Measurements from ENCODE around the gene MPHOSPH9. TPM values are rescaled to one million over a fixed set of nuclear protein-coding genes. Genes with fewer than 3 reads are reported as not detected.

Gene MPHOSPH9
- total RNA-seq, 1 experiment from 2014 or later = 72.3 TPM

GRCh38 chr12:123109319-123109772, 123.6 kb downstream of the MPHOSPH9 start:
- TSS peak; percentile 47 for BruUV-seq (replicated peaks)
- CTCF ChIA-PET = no interaction called here
- no peaks in the 10 kb centered on the region for H3K27me3 ChIP-seq (ENCODE audit: control insufficient read depth, insufficient read depth, low read length)
- H3K4me3 ChIP-seq (ENCODE audit: low read depth in 2 of 2, low read length in 2 of 2) = no peak overlapping the region
- in situ Hi-C loops (cut with HindIII; ENCODE audit: low pct_unique_long_range_greater_than_20kb, low sequenced_read_pairs) = no loop called here
- no peak overlapping the region for H3K27ac ChIP-seq (ENCODE audit: low read length)
- no peaks in the 10 kb centered on the region for H3K36me3 ChIP-seq (ENCODE audit: control insufficient read depth, insufficient read depth, low read length)
- intact Hi-C loops (cut with micrococcal nuclease; ENCODE audit: unreplicated experiment) = no loop called here
- POLR2A ChIA-PET = no interaction called here
- DNase-seq (ENCODE audit: low read depth, low spot score) = no peak
- no peaks in the 10 kb centered on the region for H3K9me3 ChIP-seq (ENCODE audit: control insufficient read depth, insufficient read depth, low read depth, low read length)
- TF ChIP-seq, protein P1, sequence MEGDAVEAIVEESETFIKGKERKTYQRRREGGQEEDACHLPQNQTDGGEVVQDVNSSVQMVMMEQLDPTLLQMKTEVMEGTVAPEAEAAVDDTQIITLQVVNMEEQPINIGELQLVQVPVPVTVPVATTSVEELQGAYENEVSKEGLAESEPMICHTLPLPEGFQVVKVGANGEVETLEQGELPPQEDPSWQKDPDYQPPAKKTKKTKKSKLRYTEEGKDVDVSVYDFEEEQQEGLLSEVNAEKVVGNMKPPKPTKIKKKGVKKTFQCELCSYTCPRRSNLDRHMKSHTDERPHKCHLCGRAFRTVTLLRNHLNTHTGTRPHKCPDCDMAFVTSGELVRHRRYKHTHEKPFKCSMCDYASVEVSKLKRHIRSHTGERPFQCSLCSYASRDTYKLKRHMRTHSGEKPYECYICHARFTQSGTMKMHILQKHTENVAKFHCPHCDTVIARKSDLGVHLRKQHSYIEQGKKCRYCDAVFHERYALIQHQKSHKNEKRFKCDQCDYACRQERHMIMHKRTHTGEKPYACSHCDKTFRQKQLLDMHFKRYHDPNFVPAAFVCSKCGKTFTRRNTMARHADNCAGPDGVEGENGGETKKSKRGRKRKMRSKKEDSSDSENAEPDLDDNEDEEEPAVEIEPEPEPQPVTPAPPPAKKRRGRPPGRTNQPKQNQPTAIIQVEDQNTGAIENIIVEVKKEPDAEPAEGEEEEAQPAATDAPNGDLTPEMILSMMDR (IDR thresholded peaks at IDR 0.05) = no peak
- TF ChIP-seq SIN3A (IDR thresholded peaks at IDR 0.05; ENCODE audit: borderline replicate concordance, insufficient read depth, low read depth, low read length) (no peak), POLR2AphosphoS5 (IDR thresholded peaks at IDR 0.05; ENCODE audit: low read depth, low read length) (no peak), TCF7L2 (IDR thresholded peaks at IDR 0.05; ENCODE audit: low read depth, low read length) (no peak)
- TF ChIP-seq, protein P2, sequence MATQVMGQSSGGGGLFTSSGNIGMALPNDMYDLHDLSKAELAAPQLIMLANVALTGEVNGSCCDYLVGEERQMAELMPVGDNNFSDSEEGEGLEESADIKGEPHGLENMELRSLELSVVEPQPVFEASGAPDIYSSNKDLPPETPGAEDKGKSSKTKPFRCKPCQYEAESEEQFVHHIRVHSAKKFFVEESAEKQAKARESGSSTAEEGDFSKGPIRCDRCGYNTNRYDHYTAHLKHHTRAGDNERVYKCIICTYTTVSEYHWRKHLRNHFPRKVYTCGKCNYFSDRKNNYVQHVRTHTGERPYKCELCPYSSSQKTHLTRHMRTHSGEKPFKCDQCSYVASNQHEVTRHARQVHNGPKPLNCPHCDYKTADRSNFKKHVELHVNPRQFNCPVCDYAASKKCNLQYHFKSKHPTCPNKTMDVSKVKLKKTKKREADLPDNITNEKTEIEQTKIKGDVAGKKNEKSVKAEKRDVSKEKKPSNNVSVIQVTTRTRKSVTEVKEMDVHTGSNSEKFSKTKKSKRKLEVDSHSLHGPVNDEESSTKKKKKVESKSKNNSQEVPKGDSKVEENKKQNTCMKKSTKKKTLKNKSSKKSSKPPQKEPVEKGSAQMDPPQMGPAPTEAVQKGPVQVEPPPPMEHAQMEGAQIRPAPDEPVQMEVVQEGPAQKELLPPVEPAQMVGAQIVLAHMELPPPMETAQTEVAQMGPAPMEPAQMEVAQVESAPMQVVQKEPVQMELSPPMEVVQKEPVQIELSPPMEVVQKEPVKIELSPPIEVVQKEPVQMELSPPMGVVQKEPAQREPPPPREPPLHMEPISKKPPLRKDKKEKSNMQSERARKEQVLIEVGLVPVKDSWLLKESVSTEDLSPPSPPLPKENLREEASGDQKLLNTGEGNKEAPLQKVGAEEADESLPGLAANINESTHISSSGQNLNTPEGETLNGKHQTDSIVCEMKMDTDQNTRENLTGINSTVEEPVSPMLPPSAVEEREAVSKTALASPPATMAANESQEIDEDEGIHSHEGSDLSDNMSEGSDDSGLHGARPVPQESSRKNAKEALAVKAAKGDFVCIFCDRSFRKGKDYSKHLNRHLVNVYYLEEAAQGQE (IDR thresholded peaks at IDR 0.05; ENCODE audit: insufficient read depth in 1 of 2, low read depth in 2 of 2, low read length in 1 of 2) = no peak
- no peak for ATAC-seq
- no peaks in the 10 kb centered on the region; the same call in none of the 2 replicates for H3K4me1 ChIP-seq (ENCODE audit: control insufficient read depth, insufficient read depth, low read length)

- H3K27ac ChIP-seq (ENCODE audit: low read length) = no peak overlapping the region
- POLR2A ChIA-PET = no interaction called here
- H3K4me3 ChIP-seq (ENCODE audit: low read depth in 2 of 2, low read length in 2 of 2) = no peak overlapping the region
- intact Hi-C loops (cut with micrococcal nuclease; ENCODE audit: unreplicated experiment) (no loop called here), in situ Hi-C loops (cut with HindIII; ENCODE audit: low pct_unique_long_range_greater_than_20kb, low sequenced_read_pairs) (no loop called here)
- no peak for TF ChIP-seq POLR2AphosphoS5 (IDR thresholded peaks at IDR 0.05; ENCODE audit: low read depth, low read length)
- no peak for TF ChIP-seq SIN3A (IDR thresholded peaks at IDR 0.05; ENCODE audit: borderline replicate concordance, insufficient read depth, low read depth, low read length)
- TF ChIP-seq TCF7L2 (IDR thresholded peaks at IDR 0.05; ENCODE audit: low read depth, low read length) = no peak
- TF ChIP-seq, protein P2 (IDR thresholded peaks at IDR 0.05; ENCODE audit: insufficient read depth in 1 of 2, low read depth in 2 of 2, low read length in 1 of 2) = no peak
- TF ChIP-seq, protein P1 (IDR thresholded peaks at IDR 0.05) = no peak
- no peaks in the 10 kb centered on the region for H3K27me3 ChIP-seq (ENCODE audit: control insufficient read depth, insufficient read depth, low read length)
- no peaks in the 10 kb centered on the region for H3K9me3 ChIP-seq (ENCODE audit: control insufficient read depth, insufficient read depth, low read depth, low read length)
- BruUV-seq (replicated peaks) = no TSS peak
- H3K4me1 ChIP-seq (ENCODE audit: control insufficient read depth, insufficient read depth, low read length) = no peaks in the 10 kb centered on the region; the same call in none of the 2 replicates
- ATAC-seq (no peak), DNase-seq (ENCODE audit: low read depth, low spot score) (no peak)
- CTCF ChIA-PET = no interaction called here
- no peaks in the 10 kb centered on the region for H3K36me3 ChIP-seq (ENCODE audit: control insufficient read depth, insufficient read depth, low read length)
Observed at GRCh38 chr12:123108682-123109066, 124.3 kb downstream of the MPHOSPH9 start.
